NCI-H187 treated with DMSO at 0.1 percent for 48 hours (cell line): ENCODE results near the gene INTS3.

Source experiments
- DNase-seq: peaks from one replicate; lab custom pipeline; 2025; lab: John Stamatoyannopoulos, UW

Gene INTS3

GRCh38 chr1:153727463-153728304 lies at the start of gene INTS3:
Gene INTS3 (plus strand): TSS chr1:153728050. CDS start chr1:153728635, 585 bp downstream.
- DNase-seq, result peak; percentile 99

- no peak for DNase-seq
These were observed 49.1 kb upstream of the INTS3 start, which contains the start of gene NPR1 for GRCh38 chr1:153678519-153679336. Gene NPR1 (plus strand): TSS chr1:153678688. CDS start chr1:153679109, 421 bp downstream.

GRCh38 chr1:153679337-153680119 lies 48.3 kb upstream of the INTS3 start:
- no peak for DNase-seq

DNA sequence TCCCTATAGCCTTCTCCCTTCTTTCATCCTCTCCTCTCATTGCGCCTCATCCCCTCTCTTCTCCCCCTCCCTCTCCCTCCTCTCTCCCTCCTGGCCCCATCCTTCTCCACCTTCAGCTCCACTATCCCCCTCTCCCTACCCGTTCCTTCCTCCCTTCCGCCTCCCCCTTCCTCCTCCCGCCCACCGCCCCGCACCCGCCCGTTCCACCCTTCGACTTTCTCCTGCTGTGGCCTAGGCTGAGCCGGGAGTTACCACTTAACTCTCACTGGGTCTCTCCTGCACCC lies 47.8 kb upstream of the INTS3 start:
- no peak for DNase-seq

GRCh38 chr1:153682730-153683129 lies 45.1 kb upstream of the INTS3 start:
- DNase-seq, result no peak

- DNase-seq, result no peak
These were observed 44.0 kb upstream of the INTS3 start for GRCh38 chr1:153683854-153684253.

DNA sequence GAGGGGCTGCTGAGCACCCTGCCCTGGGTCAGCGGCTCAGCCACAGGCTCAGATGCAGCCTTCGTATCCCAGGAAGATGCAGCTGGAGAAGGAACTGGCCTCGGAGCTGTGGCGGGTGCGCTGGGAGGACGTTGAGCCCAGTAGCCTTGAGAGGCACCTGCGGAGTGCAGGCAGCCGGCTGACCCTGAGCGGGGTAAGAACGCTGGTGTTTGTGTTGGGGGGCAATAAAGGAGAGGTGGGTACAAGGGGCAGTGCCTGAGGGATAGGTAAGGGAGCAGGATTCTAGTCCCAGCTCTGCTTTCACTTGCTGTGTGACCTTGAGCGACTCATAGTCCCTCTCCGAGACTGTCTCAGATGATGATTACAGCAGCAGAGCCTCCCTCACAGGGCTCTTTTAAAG lies 43.0 kb upstream of the INTS3 start:
- no peak for DNase-seq

- no peak for DNase-seq
These were observed 42.1 kb upstream of the INTS3 start for GRCh38 chr1:153685544-153686340.

DNA sequence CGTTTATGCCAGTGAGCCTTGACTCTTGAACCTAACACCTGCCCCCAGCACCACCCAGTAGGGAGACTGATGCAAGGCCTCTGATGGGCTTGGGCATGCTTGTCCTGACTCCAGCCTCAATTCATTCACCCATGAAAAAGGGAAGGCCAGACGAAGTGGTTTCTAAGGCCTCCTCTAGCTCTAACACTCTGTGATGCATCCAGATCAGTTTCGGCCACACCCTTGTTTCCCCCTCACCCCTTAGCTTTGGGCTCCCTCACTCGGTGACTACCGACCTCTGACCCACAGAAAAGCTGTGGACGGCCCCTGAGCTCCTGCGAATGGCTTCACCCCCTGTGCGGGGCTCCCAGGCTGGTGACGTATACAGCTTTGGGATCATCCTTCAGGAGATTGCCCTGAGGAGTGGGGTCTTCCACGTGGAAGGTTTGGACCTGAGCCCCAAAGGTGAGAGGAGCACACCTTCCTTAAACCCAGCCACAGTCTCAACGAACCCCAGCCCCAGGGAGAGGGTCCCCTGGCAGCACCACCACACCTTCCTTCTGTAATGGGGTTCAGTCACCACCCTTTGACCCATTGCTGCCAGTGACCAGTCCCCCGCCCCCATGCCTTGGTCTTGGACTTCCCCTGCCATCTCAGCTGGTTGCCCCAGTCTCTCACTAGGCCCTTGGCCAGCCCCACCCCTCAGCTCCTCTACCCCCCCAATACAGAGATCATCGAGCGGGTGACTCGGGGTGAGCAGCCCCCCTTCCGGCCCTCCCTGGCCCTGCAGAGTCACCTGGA lies 40.3 kb upstream of the INTS3 start:
- DNase-seq, result no peak

- DNase-seq, result no peak
These were observed 39.6 kb upstream of the INTS3 start for GRCh38 chr1:153688276-153688675.

- DNase-seq, result no peak
These were observed 39.0 kb upstream of the INTS3 start for GRCh38 chr1:153688736-153689328.

DNA sequence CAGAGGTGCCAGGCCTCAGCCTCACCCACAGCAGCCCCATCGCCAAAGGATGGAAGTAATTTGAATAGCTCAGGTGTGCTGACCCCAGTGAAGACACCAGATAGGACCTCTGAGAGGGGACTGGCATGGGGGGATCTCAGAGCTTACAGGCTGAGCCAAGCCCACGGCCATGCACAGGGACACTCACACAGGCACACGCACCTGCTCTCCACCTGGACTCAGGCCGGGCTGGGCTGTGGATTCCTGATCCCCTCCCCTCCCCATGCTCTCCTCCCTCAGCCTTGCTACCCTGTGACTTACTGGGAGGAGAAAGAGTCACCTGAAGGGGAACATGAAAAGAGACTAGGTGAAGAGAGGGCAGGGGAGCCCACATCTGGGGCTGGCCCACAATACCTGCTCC lies 34.4 kb upstream of the INTS3 start:
- DNase-seq, result no peak

DNA sequence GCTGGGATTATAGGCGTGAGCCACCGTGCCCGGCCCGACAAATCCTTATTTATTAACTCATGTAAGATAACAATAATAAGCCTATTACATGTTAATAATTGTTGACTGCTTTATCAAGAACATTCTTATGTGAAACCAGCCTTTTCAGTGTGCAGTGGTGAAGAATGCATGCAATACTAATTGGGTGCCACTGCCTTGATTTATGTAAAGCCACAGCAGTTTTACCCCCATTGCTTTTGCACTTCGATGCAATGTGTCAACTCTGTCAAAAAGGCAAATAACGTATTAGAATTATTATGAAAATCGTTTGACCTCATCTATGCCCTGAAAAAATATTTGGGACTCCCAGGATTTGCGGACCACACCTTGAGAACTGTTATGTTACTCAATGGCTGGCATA lies 31.1 kb upstream of the INTS3 start:
- no peak for DNase-seq

DNA sequence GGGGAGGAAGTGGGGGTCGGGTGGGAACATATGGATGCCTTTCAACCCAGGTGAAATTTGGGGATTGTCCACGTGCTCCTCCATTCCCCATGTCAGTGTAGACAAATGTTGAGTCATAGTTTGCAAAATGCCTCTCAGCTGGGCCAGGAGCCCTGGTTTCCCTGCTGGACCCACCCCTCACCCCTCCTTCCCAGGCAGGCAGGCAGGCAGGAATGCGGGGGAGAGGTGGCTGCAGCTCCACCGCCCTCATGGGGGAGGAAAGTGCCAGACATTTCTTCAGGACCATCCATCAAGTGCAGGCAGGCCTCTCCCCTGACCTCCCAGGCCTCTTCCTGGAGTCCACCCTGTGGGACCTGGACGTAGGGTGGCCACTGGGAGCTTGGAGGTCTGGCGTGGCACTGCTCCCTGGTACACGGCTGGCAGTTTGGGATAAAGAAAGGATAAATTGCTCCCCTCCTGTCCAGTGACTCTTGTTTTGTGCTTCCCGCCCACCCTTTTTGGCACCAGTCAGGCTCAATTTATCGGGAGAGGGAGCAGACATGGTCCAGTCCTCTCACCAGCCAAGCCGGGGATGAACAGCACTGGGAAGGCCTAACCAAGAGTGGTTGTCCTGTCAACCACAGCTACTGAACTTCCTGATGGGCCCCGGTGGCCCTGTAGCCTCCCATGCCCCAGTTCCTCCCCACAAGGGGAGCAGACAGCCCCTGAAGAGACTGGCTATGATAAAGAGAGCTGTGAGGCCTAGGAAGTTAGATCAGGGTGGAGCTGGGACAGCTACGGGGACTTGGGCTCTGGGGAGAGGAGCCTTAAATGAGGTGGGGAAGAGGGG lies 30.4 kb upstream of the INTS3 start:
- no peak for DNase-seq

- DNase-seq, result no peak
These were observed 29.6 kb upstream of the INTS3 start for GRCh38 chr1:153698020-153698922.

DNA sequence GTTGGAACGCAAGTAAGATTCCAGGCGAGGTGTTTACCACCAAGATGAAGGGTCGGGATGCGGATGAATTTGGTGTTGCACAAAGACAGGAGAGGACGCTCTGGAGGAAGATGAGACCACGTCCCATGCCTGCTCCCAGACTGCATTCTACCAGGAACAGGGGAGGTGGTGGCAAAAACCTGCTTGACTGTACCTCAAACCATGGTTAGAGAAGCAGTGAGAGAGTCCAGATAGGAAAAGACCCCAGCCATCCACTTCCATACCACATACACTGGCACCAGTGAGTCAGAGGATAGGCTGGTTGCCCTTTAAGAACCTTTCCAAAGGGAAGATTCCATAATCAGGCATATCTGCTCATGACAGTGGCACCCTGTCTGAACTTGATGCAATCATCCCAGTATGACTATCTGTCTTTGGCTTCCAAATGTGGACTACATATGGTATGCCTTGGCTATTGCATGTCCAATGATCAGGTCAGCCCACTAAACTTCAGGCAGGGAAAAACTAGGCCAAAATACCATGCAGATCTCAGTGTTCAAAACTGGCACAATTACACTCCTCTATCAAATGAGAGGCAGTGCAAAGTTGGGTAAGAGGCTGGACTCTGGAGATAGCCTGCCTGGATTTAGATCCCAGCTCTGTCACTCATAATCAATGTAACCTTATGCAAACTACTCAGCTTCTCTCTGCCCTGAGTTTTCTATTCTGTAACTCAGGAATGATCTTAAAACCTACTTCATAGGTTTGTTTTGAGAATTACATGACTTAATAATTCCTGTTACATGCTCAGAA lies 28.7 kb upstream of the INTS3 start:
- no peak for DNase-seq

GRCh38 chr1:153699768-153700167 lies 28.1 kb upstream of the INTS3 start:
- DNase-seq, result no peak

GRCh38 chr1:153705484-153705883 lies 22.4 kb upstream of the INTS3 start:
- DNase-seq, result no peak
